HEK293 (cell line): ENCODE data around the gene SH3RF1.

ENCODE experiments used
- CTCF ChIA-PET: fragments of 350-600 bp; formaldehyde crosslinking; extraction: SDS; loops from one replicate; lab custom pipeline; 2021; ENCODE audit warnings: antibody characterized with exemption; lab: Yijun Ruan, JAX
- POLR2A ChIA-PET: fragments of 300-600 bp; formaldehyde crosslinking; extraction: SDS; loops from one replicate; lab custom pipeline; 2020; ENCODE audit warnings: antibody characterized with exemption, inconsistent platforms; lab: Yijun Ruan, JAX
- H3K27ac ChIP-seq: fragments of 200-500 bp; sonication (Bioruptor generic); 2 replicates; pipeline ENCODE4 v1.5.1; 2014; ENCODE audit warnings: low read depth, low read length, control low read depth, inconsistent platforms; ENCODE audit errors: extremely low read depth
- H3K36me3 ChIP-seq, 2 experiments: fragments of 200-500 bp in 1 of 2; sonication (Bioruptor generic) in 1 of 2; 1 replicate in 1 of 2; 2 replicates in 1 of 2; pipeline ENCODE4 v1.5.1; 2014 to 2017; ENCODE audit warnings: inconsistent platforms in 2 of 2, low read length in 2 of 2; ENCODE audit not compliant: control insufficient read depth in 2 of 2, insufficient read depth in 1 of 2
- H3K4me1 ChIP-seq: fragments of 200-500 bp; sonication (Bioruptor generic); 2 replicates; pipeline ENCODE4 v1.5.1; 2014; ENCODE audit warnings: mild to moderate bottlenecking, low read length, inconsistent platforms; ENCODE audit not compliant: control insufficient read depth, insufficient read depth
- H3K4me3 ChIP-seq: 2 replicates; pipeline ENCODE4 v1.5.1; 2011; ENCODE audit warnings: low read depth, mild to moderate bottlenecking, control low read depth, low read length, moderate library complexity
- H3K9me3 ChIP-seq: fragments of 200-500 bp; sonication (Bioruptor generic); 2 replicates; pipeline ENCODE4 v1.5.1; 2014; ENCODE audit warnings: low read depth, low read length, inconsistent platforms; ENCODE audit not compliant: control insufficient read depth, insufficient read depth
- PRDM4 ChIP-seq: fragments of 450-650 bp; formaldehyde crosslinking; IDR thresholded peaks from 2 replicates; pipeline ENCODE4 v1.5.1; 2017; ENCODE audit warnings: missing biosample characterization, missing genetic modification characterization
- WT1 ChIP-seq: fragments of 450-650 bp; formaldehyde crosslinking; IDR thresholded peaks from 2 replicates; pipeline ENCODE4 v1.5.1; 2016; ENCODE audit warnings: missing biosample characterization, missing genetic modification characterization
- ZNF114 ChIP-seq: fragments of 450-650 bp; formaldehyde crosslinking; IDR thresholded peaks from 2 replicates; pipeline ENCODE4 v1.5.0; 2017; ENCODE audit warnings: missing biosample characterization, missing genetic modification characterization
- ZNF148 ChIP-seq: fragments of 450-650 bp; formaldehyde crosslinking; IDR thresholded peaks from 2 replicates; pipeline ENCODE4 v1.5.0; 2017; ENCODE audit warnings: missing biosample characterization, missing genetic modification characterization, borderline replicate concordance
- ZNF174 ChIP-seq: fragments of 450-650 bp; formaldehyde crosslinking; IDR thresholded peaks from 2 replicates; pipeline ENCODE4 v1.5.0; 2017; ENCODE audit warnings: missing biosample characterization, mild to moderate bottlenecking, missing genetic modification characterization
- ZNF184 ChIP-seq: fragments of 450-650 bp; IDR thresholded peaks from 2 replicates; pipeline ENCODE4 v1.5.1; 2018; ENCODE audit warnings: missing biosample characterization, mild to moderate bottlenecking, missing genetic modification characterization
- ZNF266 ChIP-seq: fragments of 450-650 bp; formaldehyde crosslinking; IDR thresholded peaks from 2 replicates; pipeline ENCODE4 v1.5.1; 2016; ENCODE audit warnings: missing biosample characterization, missing genetic modification characterization, low read depth
- ZNF354C ChIP-seq: fragments of 450-650 bp; formaldehyde crosslinking; IDR thresholded peaks from 2 replicates; pipeline ENCODE4 v1.5.1; 2016; ENCODE audit warnings: missing biosample characterization, missing genetic modification characterization, low read depth, borderline replicate concordance
- ZNF558 ChIP-seq: fragments of 450-650 bp; formaldehyde crosslinking; IDR thresholded peaks from 2 replicates; pipeline ENCODE4 v1.5.1; 2016; ENCODE audit warnings: missing biosample characterization, missing genetic modification characterization
- ZNF623 ChIP-seq: fragments of 450-650 bp; formaldehyde crosslinking; IDR thresholded peaks from 2 replicates; pipeline ENCODE4 v1.5.1; 2016; ENCODE audit warnings: missing biosample characterization, missing genetic modification characterization
- ZNF645 ChIP-seq: fragments of 450-650 bp; formaldehyde crosslinking; IDR thresholded peaks from 2 replicates; pipeline ENCODE4; 2016; ENCODE audit warnings: missing biosample characterization, missing genetic modification characterization
- ZNF654 ChIP-seq: fragments of 450-650 bp; formaldehyde crosslinking; IDR thresholded peaks from 2 replicates; pipeline ENCODE4 v1.5.1; 2016; ENCODE audit warnings: low read depth, missing biosample characterization, missing genetic modification characterization
- ZNF701 ChIP-seq: fragments of 450-650 bp; formaldehyde crosslinking; IDR thresholded peaks from 2 replicates; pipeline ENCODE4 v1.5.1; 2016; ENCODE audit warnings: missing biosample characterization, missing genetic modification characterization
- ZNF707 ChIP-seq: fragments of 450-650 bp; formaldehyde crosslinking; IDR thresholded peaks from 2 replicates; pipeline ENCODE4 v1.5.1; 2016; ENCODE audit warnings: missing biosample characterization, missing genetic modification characterization
- TF ChIP-seq, protein P1 (sequence below): fragments of 450-650 bp; formaldehyde crosslinking; IDR thresholded peaks from 2 replicates; pipeline ENCODE4 v1.5.1; 2016; ENCODE audit warnings: missing biosample characterization, missing genetic modification characterization, low read depth
- TF ChIP-seq, protein P2 (sequence below): fragments of 450-650 bp; formaldehyde crosslinking; IDR thresholded peaks from 2 replicates; pipeline ENCODE4 v1.5.1; 2016; ENCODE audit warnings: missing biosample characterization, missing genetic modification characterization
- TF ChIP-seq, protein P3 (sequence below): fragments of 450-650 bp; formaldehyde crosslinking; conservative IDR thresholded peaks from 2 replicates; pipeline ENCODE4 v1.5.1; 2016; ENCODE audit warnings: low read depth, missing biosample characterization, missing genetic modification characterization

The SH3RF1 gene

GRCh38 chr4:169148885-169149284, 121.9 kb downstream of the SH3RF1 start:
- ChIA-PET CTCF (no interaction called here), POLR2A (no interaction called here)
- Histone ChIP-seq H3K27ac (no peak overlapping the region), H3K36me3 (peaks cover 0 to 3% of the 10 kb centered on the region in 2 experiments; a peak in 1 of 3 replicates), H3K4me1 (no peaks in the 10 kb centered on the region), H3K4me3 (no peak overlapping the region), H3K9me3 (no peaks in the 10 kb centered on the region)
- no peak for TF ChIP-seq ZNF623 (tag by site-specific recombination)
- no peak for TF ChIP-seq WT1 (tag by site-specific recombination)
- TF ChIP-seq ZNF184 (tag by site-specific recombination), result no peak
- TF ChIP-seq ZNF174 (tag by site-specific recombination), result no peak
- TF ChIP-seq PRDM4 (tag by site-specific recombination), result no peak
- TF ChIP-seq, protein P1, sequence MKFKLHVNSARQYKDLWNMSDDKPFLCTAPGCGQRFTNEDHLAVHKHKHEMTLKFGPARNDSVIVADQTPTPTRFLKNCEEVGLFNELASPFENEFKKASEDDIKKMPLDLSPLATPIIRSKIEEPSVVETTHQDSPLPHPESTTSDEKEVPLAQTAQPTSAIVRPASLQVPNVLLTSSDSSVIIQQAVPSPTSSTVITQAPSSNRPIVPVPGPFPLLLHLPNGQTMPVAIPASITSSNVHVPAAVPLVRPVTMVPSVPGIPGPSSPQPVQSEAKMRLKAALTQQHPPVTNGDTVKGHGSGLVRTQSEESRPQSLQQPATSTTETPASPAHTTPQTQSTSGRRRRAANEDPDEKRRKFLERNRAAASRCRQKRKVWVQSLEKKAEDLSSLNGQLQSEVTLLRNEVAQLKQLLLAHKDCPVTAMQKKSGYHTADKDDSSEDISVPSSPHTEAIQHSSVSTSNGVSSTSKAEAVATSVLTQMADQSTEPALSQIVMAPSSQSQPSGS, result no peak
- no peak for TF ChIP-seq ZNF148 (tag by site-specific recombination)

- ChIA-PET CTCF (no interaction called here), POLR2A (no interaction called here)
- no peaks in the 10 kb centered on the region for H3K4me1 ChIP-seq
- no peak overlapping the region for H3K27ac ChIP-seq
- H3K4me3 ChIP-seq, result no peak overlapping the region
- H3K9me3 ChIP-seq, result no peaks in the 10 kb centered on the region
- no peaks in the 10 kb centered on the region for H3K36me3 ChIP-seq
- TF ChIP-seq ZNF645 (tag by site-specific recombination) (no peak), ZNF558 (tag by site-specific recombination) (no peak), ZNF148 (tag by site-specific recombination) (no peak), ZNF707 (tag by site-specific recombination) (no peak), ZNF354C (tag by site-specific recombination) (no peak), ZNF266 (tag by site-specific recombination) (no peak), ZNF114 (no peak), ZNF654 (no peak), ZNF701 (no peak)
- TF ChIP-seq, protein P2, sequence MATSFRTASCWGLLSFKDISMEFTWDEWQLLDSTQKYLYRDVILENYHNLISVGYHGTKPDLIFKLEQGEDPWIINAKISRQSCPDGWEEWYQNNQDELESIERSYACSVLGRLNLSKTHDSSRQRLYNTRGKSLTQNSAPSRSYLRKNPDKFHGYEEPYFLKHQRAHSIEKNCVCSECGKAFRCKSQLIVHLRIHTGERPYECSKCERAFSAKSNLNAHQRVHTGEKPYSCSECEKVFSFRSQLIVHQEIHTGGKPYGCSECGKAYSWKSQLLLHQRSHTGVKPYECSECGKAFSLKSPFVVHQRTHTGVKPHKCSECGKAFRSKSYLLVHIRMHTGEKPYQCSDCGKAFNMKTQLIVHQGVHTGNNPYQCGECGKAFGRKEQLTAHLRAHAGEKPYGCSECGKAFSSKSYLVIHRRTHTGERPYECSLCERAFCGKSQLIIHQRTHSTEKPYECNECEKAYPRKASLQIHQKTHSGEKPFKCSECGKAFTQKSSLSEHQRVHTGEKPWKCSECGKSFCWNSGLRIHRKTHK (tag by site-specific recombination), result no peak
- TF ChIP-seq, protein P3, sequence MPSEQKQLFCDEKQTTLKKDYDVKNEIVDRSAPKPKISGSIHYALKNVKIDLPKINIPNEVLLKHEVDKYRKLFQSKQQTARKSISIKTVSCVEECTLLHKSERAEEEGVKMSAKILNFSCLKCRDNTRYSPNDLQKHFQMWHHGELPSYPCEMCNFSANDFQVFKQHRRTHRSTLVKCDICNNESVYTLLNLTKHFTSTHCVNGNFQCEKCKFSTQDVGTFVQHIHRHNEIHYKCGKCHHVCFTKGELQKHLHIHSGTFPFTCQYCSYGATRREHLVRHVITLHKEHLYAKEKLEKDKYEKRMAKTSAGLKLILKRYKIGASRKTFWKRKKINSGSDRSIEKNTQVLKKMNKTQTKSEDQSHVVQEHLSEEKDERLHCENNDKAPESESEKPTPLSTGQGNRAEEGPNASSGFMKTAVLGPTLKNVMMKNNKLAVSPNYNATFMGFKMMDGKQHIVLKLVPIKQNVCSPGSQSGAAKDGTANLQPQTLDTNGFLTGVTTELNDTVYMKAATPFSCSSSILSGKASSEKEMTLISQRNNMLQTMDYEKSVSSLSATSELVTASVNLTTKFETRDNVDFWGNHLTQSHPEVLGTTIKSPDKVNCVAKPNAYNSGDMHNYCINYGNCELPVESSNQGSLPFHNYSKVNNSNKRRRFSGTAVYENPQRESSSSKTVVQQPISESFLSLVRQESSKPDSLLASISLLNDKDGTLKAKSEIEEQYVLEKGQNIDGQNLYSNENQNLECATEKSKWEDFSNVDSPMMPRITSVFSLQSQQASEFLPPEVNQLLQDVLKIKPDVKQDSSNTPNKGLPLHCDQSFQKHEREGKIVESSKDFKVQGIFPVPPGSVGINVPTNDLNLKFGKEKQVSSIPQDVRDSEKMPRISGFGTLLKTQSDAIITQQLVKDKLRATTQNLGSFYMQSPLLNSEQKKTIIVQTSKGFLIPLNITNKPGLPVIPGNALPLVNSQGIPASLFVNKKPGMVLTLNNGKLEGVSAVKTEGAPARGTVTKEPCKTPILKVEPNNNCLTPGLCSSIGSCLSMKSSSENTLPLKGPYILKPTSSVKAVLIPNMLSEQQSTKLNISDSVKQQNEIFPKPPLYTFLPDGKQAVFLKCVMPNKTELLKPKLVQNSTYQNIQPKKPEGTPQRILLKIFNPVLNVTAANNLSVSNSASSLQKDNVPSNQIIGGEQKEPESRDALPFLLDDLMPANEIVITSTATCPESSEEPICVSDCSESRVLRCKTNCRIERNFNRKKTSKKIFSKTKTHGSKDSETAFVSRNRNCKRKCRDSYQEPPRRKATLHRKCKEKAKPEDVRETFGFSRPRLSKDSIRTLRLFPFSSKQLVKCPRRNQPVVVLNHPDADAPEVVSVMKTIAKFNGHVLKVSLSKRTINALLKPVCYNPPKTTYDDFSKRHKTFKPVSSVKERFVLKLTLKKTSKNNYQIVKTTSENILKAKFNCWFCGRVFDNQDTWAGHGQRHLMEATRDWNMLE (tag by site-specific recombination), result no peak
Observed at GRCh38 chr4:169147191-169147590, 123.6 kb downstream of the SH3RF1 start.
